Measurements from ENCODE around the gene LBR. TPM values are rescaled to one million over a fixed set of nuclear protein-coding genes. Genes with fewer than 3 reads are reported as not detected.

LBR gene
- total and polyA plus RNA-seq, 2 experiments from 2014 or later: 50.6 to 91.3 TPM

DNA sequence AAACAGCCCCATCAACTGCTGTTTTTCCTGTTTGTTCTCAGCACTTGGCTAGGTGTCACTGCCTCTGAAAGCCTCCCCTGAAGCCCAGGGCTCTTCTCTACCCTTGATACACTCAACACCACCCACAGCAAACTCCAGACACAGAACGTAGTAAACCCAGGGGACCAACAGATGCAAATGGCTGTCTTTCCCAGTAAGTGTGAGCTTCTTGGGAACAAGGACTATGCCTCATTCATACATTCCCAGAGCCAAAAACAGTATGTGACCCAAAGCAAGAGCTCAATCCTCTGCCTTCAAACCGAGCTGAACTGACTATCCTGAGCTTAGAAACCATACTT, 4.4 kb downstream of the LBR start (continued):
- TF ChIP-seq, protein P1, sequence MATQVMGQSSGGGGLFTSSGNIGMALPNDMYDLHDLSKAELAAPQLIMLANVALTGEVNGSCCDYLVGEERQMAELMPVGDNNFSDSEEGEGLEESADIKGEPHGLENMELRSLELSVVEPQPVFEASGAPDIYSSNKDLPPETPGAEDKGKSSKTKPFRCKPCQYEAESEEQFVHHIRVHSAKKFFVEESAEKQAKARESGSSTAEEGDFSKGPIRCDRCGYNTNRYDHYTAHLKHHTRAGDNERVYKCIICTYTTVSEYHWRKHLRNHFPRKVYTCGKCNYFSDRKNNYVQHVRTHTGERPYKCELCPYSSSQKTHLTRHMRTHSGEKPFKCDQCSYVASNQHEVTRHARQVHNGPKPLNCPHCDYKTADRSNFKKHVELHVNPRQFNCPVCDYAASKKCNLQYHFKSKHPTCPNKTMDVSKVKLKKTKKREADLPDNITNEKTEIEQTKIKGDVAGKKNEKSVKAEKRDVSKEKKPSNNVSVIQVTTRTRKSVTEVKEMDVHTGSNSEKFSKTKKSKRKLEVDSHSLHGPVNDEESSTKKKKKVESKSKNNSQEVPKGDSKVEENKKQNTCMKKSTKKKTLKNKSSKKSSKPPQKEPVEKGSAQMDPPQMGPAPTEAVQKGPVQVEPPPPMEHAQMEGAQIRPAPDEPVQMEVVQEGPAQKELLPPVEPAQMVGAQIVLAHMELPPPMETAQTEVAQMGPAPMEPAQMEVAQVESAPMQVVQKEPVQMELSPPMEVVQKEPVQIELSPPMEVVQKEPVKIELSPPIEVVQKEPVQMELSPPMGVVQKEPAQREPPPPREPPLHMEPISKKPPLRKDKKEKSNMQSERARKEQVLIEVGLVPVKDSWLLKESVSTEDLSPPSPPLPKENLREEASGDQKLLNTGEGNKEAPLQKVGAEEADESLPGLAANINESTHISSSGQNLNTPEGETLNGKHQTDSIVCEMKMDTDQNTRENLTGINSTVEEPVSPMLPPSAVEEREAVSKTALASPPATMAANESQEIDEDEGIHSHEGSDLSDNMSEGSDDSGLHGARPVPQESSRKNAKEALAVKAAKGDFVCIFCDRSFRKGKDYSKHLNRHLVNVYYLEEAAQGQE (IDR thresholded peaks at IDR 0.05; ENCODE audit: unreplicated experiment): no peak

DNA sequence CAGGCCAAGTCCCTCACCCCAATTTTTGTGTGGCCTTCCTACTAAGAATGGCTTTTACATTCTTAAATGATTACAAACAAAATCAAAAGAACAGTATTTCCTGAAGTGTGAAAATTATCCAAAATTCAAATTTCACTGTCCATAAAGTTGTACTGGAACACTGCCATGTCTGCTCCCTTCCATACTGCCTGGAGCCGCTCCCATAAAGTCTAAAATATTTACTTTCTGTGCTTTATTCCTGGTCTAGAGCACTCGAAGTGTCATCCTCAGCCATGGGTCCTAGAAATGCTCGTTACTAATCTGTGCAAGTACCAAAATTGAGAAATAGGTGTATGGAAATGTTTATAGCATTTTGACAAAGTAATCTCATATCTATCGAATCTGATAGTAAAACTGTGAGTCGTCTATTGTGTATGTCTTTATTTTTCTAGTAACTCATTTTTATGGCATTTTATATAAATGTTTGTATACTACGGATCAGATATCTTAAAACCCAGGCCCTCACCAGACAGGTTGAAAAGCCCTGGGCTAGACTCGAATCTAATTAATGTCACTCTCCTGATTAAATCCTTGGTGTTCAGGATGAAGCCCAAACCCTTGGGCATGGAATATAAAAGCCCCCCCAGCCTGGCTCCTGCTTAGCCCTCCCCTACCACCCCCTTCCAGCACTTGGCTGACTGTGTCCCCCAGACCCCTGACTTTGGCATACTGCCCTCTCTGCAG, 4.9 kb downstream of the LBR start:
- Mint-ChIP-seq H3K9me3 (no peaks in the 10 kb centered on the region), H3K4me3 (no peak overlapping the region), H3K4me1 (peaks cover 43% of the 10 kb centered on the region), H3K36me3 (ENCODE audit: low read depth) (peaks cover 16% of the 10 kb centered on the region), H3K27me3 (ENCODE audit: insufficient read depth, low read depth, poor library complexity) (peaks cover 17% of the 10 kb centered on the region), H3K27ac (peak overlapping the region; percentile 26; the same call in 1 of the 2 replicates)
- Histone ChIP-seq H3K27ac (ENCODE audit: low read depth) (peak overlapping the region; percentile 24; the same call in 1 of the 2 replicates), H3F3A (replicated peaks; ENCODE audit: low read depth) (0 out of 2 replicates have a peak, but pooled peaks cover 6% of the 10 kb centered on the region), H3K79me2 (replicated peaks; ENCODE audit: insufficient read depth) (peaks cover 82% of the 10 kb centered on the region), H3K4me3 (no peak overlapping the region), H3K36me3 (ENCODE audit: insufficient read depth) (peaks cover 4% of the 10 kb centered on the region; the same call in 1 of the 2 replicates), H3K4me2 (no peak overlapping the region), H2AFZ (no peak overlapping the region), H3K4me1 (ENCODE audit: insufficient read depth) (peaks cover 30% of the 10 kb centered on the region), H3K27me3 (ENCODE audit: insufficient read depth) (peaks cover 17% of the 10 kb centered on the region), H3K9me2 (ENCODE audit: insufficient read depth) (no peaks in the 10 kb centered on the region), H4K20me1 (replicated peaks; ENCODE audit: insufficient read depth) (peaks cover 55% of the 10 kb centered on the region)
- TF ChIP-seq STAT1 (IDR thresholded peaks at IDR 0.05; ENCODE audit: unreplicated experiment) (no peak), NANOG (IDR thresholded peaks at IDR 0.05; ENCODE audit: borderline replicate concordance) (no peak), ETS1 (IDR thresholded peaks at IDR 0.05) (no peak), POLR2AphosphoS5 (IDR thresholded peaks at IDR 0.05; ENCODE audit: low read depth) (no peak), ZNF114 (CRISPR knock-in tag; IDR thresholded peaks at IDR 0.05) (no peak), EZH2 (IDR thresholded peaks at IDR 0.05; ENCODE audit: low read depth, unreplicated experiment) (no peak), JUNB (IDR thresholded peaks at IDR 0.05; ENCODE audit: unreplicated experiment) (no peak), ZNF331 (CRISPR knock-in tag; IDR thresholded peaks at IDR 0.05; ENCODE audit: low read depth) (no peak), CTCF (conservative IDR thresholded peaks at IDR 0.05; ENCODE audit: low read depth in 2 of 2) (no peak)
- TF ChIP-seq, protein P1 (IDR thresholded peaks at IDR 0.05; ENCODE audit: unreplicated experiment): no peak
- ATAC-seq (no peak), DNase-seq (ENCODE audit: low spot score) (no peak)

Measured in GM23338 (cell line).